Gastroesophageal sphincter (tissue), 3 donors: ENCODE measurements around the gene EMILIN1.

Experiments used
- CTCF ChIP-seq, 4 experiments: fragments of 200-600 bp in 2 of 4; fragments of 450-650 bp in 2 of 4; sonication (generic) in 1 of 4; IDR thresholded peaks; one replicate each; pipeline ENCODE4 v1.5.1; 2017 to 2019; ENCODE audit warnings: antibody characterized with exemption in 4 of 4, mild to moderate bottlenecking in 2 of 4, moderate library complexity in 2 of 4
- EP300 ChIP-seq: sonication (generic); formaldehyde crosslinking; IDR thresholded peaks from one replicate; pipeline ENCODE4 v1.6.1; 2017; ENCODE audit warnings: antibody characterized with exemption, mild to moderate bottlenecking
- POLR2AphosphoS5 ChIP-seq: sonication (generic); formaldehyde crosslinking; IDR thresholded peaks from one replicate; pipeline ENCODE4 v1.6.1; 2017; ENCODE audit warnings: antibody characterized with exemption

GRCh38 chr2:27041752-27042151, 36.7 kb upstream of the EMILIN1 start:
- TF ChIP-seq CTCF (IDR thresholded peaks at IDR 0.05) (no peak), POLR2AphosphoS5 (no peak), EP300 (no peak)
